GM12892 (cell line): ENCODE data around the gene MDM2.

Experiments
- POLR2A ChIP-seq: IDR thresholded peaks from 2 replicates; pipeline ENCODE4 v1.6.1; 2011; ENCODE audit warnings: low read depth, low read length, control low read depth
- POLR2AphosphoS5 ChIP-seq: IDR thresholded peaks from 2 replicates; pipeline ENCODE4 v1.6.1; 2011; ENCODE audit warnings: low read depth, low read length, control low read depth
- TAF1 ChIP-seq: IDR thresholded peaks from 2 replicates; pipeline ENCODE4 v1.6.1; 2011; ENCODE audit warnings: low read depth, mild to moderate bottlenecking, control low read depth, low read length, borderline replicate concordance

DNA sequence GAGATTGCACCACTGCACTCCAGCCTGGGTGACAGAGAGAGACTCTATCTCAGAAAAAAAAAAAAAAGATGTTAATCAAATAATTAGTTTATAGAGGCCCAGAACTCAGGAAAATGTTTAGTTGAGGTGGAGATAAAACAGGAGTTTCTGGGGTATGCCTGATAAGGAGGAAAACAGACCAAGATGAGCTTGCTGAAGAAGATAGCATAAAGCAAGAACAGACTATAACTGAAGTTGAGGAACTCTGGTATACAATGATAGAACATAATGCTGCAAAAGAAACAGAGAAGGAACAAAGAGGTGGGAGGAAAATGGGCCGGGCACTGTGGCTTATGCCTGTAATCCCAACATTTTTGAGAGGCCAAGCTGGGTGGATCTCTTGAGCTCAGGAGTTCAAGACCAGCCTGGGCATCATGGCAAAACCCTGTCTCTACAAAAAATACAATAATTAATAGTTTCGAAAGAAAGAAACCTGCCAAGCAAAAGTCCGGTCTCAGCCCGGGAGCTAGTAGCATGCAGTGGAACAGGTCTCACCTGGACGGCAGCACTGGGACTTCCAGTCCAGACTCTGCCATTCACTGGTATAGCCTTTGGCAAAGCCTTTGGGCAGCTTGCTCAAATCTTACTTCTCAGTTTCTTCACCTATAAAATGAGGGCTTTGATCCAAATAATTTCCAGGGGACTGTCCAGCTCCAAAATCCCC lies 36.6 kb upstream of the MDM2 start:
- no peak for TF ChIP-seq TAF1
- TF ChIP-seq POLR2A: no peak
- no peak for TF ChIP-seq POLR2AphosphoS5
